Measurements from ENCODE around the gene KIFBP.
A peak's percentile ranks its signal among the peaks of the same experiment; 100 is the strongest.
"Not testable (repeated sequence)": the region's sequence is repeated elsewhere in the genome, so short reads cannot be mapped to it uniquely, and the experiment has no call there.

KIFBP gene, protein sequence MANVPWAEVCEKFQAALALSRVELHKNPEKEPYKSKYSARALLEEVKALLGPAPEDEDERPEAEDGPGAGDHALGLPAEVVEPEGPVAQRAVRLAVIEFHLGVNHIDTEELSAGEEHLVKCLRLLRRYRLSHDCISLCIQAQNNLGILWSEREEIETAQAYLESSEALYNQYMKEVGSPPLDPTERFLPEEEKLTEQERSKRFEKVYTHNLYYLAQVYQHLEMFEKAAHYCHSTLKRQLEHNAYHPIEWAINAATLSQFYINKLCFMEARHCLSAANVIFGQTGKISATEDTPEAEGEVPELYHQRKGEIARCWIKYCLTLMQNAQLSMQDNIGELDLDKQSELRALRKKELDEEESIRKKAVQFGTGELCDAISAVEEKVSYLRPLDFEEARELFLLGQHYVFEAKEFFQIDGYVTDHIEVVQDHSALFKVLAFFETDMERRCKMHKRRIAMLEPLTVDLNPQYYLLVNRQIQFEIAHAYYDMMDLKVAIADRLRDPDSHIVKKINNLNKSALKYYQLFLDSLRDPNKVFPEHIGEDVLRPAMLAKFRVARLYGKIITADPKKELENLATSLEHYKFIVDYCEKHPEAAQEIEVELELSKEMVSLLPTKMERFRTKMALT

DNA sequence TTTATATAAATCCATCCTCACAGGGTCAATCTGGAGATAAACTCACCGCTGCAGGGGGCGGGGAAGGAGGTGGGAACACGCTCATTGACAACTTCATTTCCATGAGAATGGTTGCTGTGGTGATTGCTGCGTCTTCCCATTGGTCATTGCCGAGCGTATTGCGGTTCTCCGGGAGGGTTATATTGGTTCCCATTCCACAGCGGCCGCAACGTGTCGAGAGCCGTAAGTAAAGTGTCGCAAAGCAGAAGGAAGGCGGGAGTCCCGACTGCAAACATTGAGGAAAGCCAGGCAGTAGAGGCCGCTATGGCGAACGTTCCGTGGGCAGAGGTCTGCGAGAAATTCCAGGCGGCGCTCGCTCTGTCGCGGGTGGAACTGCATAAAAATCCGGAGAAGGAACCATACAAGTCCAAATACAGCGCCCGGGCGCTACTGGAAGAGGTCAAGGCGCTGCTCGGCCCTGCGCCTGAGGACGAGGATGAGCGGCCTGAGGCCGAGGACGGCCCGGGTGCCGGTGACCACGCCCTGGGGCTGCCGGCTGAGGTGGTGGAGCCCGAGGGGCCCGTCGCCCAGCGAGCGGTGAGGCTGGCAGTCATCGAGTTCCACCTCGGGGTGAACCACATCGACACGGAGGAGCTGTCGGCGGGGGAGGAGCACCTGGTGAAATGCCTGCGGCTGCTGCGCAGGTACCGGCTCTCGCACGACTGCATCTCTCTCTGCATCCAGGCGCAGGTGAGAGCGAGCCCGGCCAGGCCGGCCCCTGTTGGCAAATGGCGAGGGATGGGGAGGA, at the start of gene KIFBP:
KIFBP (plus strand) TSS at position 274 of the 787 bp plus-strand sequence; CDS start at position 304, 30 bp downstream.
- peaks cover 16% of the 10 kb centered on the region for H3K36me3 Mint-ChIP-seq (ENCODE audit: low read depth)
- no peaks in the 10 kb centered on the region for H3K27me3 Mint-ChIP-seq (ENCODE audit: low read depth)
- H3K4me1 Mint-ChIP-seq (ENCODE audit: low read depth), result peaks cover 28% of the 10 kb centered on the region
- H3K27ac Mint-ChIP-seq, result peak within 1 kb of the TSS; percentile 96
- peak within 1 kb of the TSS; percentile 99 for H3K4me3 Mint-ChIP-seq
- no peaks in the 10 kb centered on the region for H3K9me3 Mint-ChIP-seq

DNA sequence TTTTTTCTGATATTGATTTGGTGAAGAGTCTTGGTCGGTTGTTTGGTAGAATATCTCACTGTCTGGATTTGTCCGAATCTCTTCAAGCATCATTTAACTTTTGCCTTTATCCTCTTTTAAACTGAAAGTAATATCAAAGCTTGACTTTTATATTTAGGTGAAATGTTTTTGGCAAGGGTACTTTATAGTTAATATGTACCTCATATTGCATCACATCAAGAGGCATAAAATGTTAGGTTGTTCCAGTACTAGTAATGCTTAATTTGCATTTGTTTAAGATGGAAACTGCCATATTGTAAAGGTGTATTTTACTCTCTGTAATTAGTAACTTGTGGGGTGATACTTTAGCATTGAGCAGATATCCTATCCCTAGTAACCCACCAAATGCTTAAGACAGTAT, 49.7 kb upstream of the KIFBP start:
- Mint-ChIP-seq H3K27ac (no peak overlapping the region), H3K4me3 (no peak overlapping the region), H3K27me3 (ENCODE audit: low read depth) (no peaks in the 10 kb centered on the region), H3K36me3 (ENCODE audit: low read depth) (peaks cover 35% of the 10 kb centered on the region), H3K4me1 (ENCODE audit: low read depth) (peaks cover 2% of the 10 kb centered on the region), H3K9me3 (no peaks in the 10 kb centered on the region)

DNA sequence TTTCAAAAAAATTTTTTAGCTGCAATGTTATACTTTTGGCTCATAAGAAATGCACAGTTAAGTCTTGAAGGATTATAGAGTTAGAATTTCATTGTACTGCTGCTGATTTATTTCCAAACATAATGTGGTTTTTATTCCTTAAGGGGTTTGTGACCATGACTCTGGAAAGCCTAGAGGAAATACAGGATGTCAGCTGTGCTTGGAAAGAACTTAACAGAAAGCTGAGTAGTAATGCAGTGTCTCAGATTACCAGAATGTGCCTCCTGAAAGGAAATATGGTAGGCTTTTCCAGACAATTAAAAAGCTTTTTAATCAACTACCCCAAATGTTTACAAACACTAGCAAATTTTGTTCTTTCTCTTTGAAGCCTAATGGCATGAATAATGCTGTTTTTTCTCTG, 47.7 kb upstream of the KIFBP start:
- not testable (repeated sequence) for H3K4me1 Mint-ChIP-seq (ENCODE audit: low read depth); H3K27ac Mint-ChIP-seq; H3K9me3 Mint-ChIP-seq; H3K27me3 Mint-ChIP-seq (ENCODE audit: low read depth); H3K4me3 Mint-ChIP-seq
- H3K36me3 Mint-ChIP-seq (ENCODE audit: low read depth), result peaks cover 36% of the 10 kb centered on the region

DNA sequence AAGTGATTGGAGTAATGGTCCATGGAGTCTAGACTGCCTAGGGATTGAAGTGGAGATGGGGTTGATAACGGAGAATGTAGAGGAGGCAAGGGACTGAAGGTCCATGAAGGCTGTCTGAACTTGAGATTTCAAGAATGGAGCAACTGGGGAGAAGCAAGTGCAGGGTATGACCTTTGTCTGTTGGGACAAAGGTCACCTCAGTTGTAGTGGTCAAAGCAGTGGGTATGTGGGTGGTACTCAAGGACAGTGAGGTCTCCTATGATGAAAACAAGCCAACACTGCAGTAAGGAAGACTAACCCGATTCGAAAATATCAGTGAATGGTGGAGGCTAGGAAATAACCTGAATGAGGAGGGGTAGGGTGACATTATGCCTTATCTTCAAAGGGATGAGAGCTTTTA, 38.0 kb upstream of the KIFBP start:
- no peaks in the 10 kb centered on the region for H3K9me3 Mint-ChIP-seq
- H3K4me1 Mint-ChIP-seq (ENCODE audit: low read depth), result no peaks in the 10 kb centered on the region
- H3K36me3 Mint-ChIP-seq (ENCODE audit: low read depth), result peaks cover 20% of the 10 kb centered on the region
- no peak overlapping the region for H3K27ac Mint-ChIP-seq
- H3K27me3 Mint-ChIP-seq (ENCODE audit: low read depth), result no peaks in the 10 kb centered on the region
- no peak overlapping the region for H3K4me3 Mint-ChIP-seq

DNA sequence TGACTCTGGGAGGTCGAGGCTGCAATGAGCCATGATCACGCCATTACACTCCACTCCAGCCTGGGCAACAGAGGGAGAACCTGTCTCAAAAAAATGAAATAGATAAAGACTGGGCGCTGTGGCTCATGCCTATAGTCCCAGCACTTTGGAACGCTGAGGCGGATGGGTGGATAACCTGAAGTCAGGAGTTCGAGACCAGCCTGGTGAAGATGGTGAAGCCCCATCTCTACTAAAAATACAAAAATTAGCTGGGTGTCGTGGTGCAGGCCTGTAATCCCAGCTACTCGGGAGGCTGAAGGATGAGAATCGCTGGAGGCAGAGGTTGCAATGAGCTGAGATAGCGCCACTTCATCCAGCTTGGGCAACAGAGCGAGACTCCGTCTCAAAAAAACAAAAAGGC, 33.7 kb upstream of the KIFBP start:
- no peaks in the 10 kb centered on the region for H3K9me3 Mint-ChIP-seq
- peaks cover 19% of the 10 kb centered on the region for H3K4me1 Mint-ChIP-seq (ENCODE audit: low read depth)
- H3K27me3 Mint-ChIP-seq (ENCODE audit: low read depth), result no peaks in the 10 kb centered on the region
- H3K27ac Mint-ChIP-seq, result peak overlapping the region; percentile 62
- H3K36me3 Mint-ChIP-seq (ENCODE audit: low read depth), result peaks cover 16% of the 10 kb centered on the region
- H3K4me3 Mint-ChIP-seq, result peak overlapping the region; percentile 33

DNA sequence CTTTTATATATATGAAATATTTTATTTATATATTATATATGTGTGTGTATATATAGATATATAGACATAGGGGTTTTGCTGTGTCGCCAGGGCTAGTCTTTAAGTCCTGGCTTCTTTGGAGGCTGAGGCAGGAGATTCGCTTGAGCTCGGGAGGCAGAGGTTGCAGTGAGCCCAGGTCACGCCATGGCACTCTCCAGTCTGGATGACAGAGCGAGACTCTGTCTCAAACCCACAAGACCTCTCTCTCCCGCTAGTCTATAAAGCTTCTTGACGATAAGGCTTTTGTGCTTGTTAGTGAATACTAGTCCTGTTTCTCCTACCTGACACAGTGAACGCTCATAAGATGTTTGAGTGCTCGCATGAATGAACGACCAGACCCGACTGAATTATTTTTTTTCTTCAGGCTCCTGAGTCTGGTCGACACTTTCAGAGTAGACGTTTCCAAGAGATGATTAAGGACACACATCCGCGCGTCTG, 33.2 kb upstream of the KIFBP start:
- H3K27me3 Mint-ChIP-seq (ENCODE audit: low read depth), result no peaks in the 10 kb centered on the region
- peak overlapping the region; percentile 99 for H3K4me3 Mint-ChIP-seq
- H3K9me3 Mint-ChIP-seq, result no peaks in the 10 kb centered on the region
- peaks cover 22% of the 10 kb centered on the region for H3K4me1 Mint-ChIP-seq (ENCODE audit: low read depth)
- H3K36me3 Mint-ChIP-seq (ENCODE audit: low read depth), result peaks cover 19% of the 10 kb centered on the region
- H3K27ac Mint-ChIP-seq, result peak overlapping the region; percentile 100

DNA sequence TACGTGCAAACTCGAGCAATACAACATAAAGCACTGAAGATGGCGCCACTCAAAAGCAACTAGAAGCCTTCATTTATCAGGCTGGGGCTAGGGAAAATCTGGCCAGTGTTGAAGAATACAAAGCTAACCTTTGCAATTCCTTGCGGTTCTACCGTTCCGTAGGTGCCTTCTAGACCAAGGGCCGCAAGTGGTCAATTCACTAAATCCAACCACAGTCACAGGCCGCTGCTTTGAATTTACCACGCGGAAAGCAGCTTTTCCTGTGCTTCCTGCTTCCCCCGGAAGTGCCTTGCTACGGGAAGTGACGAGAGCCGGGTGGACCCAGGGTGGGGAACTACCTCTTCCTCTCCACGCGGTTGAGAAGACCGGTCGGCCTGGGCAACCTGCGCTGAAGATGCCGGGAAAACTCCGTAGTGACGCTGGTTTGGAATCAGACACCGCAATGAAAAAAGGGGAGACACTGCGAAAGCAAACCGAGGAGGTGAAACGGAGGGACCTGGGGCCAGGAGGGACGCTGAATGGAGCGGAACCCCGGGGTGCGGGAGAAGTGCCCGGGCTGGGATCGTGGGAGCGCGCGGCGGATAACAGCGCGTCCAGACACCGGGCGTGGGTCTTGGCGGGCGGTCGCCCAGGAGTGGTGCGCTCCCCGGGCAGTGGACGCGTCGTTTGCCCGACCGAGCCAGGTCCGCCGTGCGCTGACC, 32.6 kb upstream of the KIFBP start, which contains the start of gene DDX21:
DDX21 (plus strand) TSS at position 339 of the 701 bp plus-strand sequence; CDS start at position 395, 56 bp downstream.
- Mint-ChIP-seq H3K27me3 (ENCODE audit: low read depth) (no peaks in the 10 kb centered on the region), H3K4me1 (ENCODE audit: low read depth) (peaks cover 22% of the 10 kb centered on the region), H3K27ac (peak within 1 kb of the TSS; percentile 100), H3K9me3 (no peaks in the 10 kb centered on the region), H3K4me3 (peak within 1 kb of the TSS; percentile 99), H3K36me3 (ENCODE audit: low read depth) (peaks cover 19% of the 10 kb centered on the region)

DNA sequence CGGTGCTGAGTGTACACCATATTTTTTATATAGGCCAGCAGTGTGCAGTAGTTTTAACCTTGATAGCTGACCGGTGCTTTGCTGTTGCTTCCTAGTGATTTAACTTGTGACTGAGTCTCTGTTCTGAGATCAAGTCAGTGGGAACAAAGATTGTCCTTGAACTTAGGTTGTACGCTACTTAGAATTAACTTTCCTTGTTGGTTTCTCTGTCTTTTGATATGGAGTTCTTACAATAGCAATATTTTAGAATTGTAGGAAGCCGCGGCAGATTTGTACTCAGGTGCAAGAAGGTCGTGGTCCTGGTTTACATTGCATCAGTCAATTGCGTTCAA, 31.4 kb upstream of the KIFBP start:
- Mint-ChIP-seq H3K9me3 (no peaks in the 10 kb centered on the region), H3K27ac (peak overlapping the region; percentile 100), H3K4me1 (ENCODE audit: low read depth) (peaks cover 30% of the 10 kb centered on the region), H3K27me3 (ENCODE audit: low read depth) (no peaks in the 10 kb centered on the region), H3K4me3 (peak overlapping the region; percentile 99), H3K36me3 (ENCODE audit: low read depth) (peaks cover 22% of the 10 kb centered on the region)

DNA sequence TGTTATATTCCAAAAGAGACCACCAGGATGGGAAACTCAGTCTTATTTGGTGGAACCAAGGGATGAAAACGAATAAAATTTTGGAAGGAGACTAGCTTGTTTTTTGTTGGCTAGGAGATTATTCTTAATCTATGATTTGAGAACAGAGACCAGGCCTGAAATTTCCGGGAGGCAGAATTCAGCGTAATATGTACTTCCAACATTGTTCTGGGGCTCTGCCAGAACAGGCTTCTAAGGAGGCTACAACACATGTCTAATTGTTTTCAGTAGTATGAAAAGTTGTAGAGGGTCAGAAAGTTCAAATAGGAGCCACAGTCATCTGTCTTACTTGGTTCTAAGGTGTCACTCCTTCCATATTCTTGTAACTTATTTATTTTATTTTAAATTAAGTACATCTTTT, 30.9 kb upstream of the KIFBP start:
- peak overlapping the region; percentile 100 for H3K27ac Mint-ChIP-seq
- peak overlapping the region; percentile 99 for H3K4me3 Mint-ChIP-seq
- peaks cover 31% of the 10 kb centered on the region for H3K4me1 Mint-ChIP-seq (ENCODE audit: low read depth)
- peaks cover 23% of the 10 kb centered on the region for H3K36me3 Mint-ChIP-seq (ENCODE audit: low read depth)
- H3K9me3 Mint-ChIP-seq, result no peaks in the 10 kb centered on the region
- no peaks in the 10 kb centered on the region for H3K27me3 Mint-ChIP-seq (ENCODE audit: low read depth)

DNA sequence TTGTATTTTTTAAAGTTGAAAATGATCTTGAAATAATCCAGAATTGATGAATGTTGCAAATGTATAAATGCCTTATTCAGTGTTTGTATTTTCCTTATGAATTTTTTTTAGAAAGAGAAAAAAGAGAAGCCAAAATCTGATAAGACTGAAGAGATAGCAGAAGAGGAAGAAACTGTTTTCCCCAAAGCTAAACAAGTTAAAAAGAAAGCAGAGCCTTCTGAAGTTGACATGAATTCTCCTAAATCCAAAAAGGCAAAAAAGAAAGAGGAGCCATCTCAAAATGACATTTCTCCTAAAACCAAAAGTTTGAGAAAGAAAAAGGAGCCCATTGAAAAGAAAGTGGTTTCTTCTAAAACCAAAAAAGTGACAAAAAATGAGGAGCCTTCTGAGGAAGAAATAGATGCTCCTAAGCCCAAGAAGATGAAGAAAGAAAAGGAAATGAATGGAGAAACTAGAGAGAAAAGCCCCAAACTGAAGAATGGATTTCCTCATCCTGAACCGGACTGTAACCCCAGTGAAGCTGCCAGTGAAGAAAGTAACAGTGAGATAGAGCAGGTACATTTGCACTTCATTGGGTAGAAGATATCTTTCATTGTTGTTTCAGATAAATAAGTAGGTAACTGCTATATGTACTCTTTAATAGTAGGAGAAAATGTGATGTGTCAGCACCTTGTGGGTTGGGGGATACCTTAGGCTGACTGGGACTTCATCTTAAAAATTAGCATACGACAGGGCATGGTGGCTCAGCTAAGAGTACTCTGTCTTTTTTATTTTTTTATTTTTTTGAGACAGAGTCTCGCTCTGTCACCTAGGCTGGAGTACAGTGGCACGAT, 28.7 kb upstream of the KIFBP start:
- Mint-ChIP-seq H3K36me3 (ENCODE audit: low read depth) (peaks cover 33% of the 10 kb centered on the region), H3K27ac (peak overlapping the region; percentile 26), H3K4me1 (ENCODE audit: low read depth) (peaks cover 31% of the 10 kb centered on the region), H3K4me3 (peak overlapping the region; percentile 14), H3K27me3 (ENCODE audit: low read depth) (no peaks in the 10 kb centered on the region), H3K9me3 (no peaks in the 10 kb centered on the region)

DNA sequence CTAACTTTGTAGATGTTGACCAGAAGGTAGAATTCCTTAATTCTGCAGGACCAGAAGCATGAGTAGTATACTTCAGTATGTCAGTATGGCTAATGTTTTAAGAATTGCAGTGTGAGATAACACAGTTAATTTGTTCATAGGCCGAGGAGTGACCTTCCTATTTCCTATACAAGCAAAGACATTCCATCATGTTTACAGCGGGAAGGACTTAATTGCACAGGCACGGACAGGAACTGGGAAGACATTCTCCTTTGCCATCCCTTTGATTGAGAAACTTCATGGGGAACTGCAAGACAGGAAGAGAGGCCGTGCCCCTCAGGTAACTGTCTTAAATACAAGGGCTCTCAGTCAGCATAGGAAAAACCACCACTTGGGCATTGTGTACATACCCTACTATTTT, 25.5 kb upstream of the KIFBP start:
- Mint-ChIP-seq H3K4me1 (ENCODE audit: low read depth) (peaks cover 25% of the 10 kb centered on the region), H3K36me3 (ENCODE audit: low read depth) (peaks cover 44% of the 10 kb centered on the region), H3K9me3 (no peaks in the 10 kb centered on the region), H3K27me3 (ENCODE audit: low read depth) (no peaks in the 10 kb centered on the region), H3K27ac (no peak overlapping the region), H3K4me3 (no peak overlapping the region)

DNA sequence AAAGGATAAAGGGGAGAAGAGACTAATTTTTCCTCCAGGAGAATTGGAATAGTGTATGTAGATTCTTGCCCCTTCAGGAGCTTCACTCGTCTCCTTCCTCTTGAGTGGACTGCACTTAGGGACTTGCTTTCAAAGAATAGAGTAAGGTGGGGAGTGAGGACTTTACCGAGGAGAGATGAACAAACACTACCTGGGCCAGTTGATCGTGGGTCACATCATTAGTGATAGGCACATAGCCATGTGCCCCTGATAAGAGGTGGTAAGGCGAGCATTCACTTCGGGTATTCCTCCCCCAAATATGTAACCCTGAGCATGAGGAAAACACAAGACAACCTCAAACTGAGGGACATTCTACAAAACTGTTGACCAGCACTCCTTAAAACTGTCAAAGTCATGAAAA, 14.6 kb upstream of the KIFBP start:
- Mint-ChIP-seq H3K4me1 (ENCODE audit: low read depth) (peaks cover 15% of the 10 kb centered on the region), H3K4me3 (no peak overlapping the region), H3K9me3 (no peaks in the 10 kb centered on the region), H3K27ac (no peak overlapping the region), H3K36me3 (ENCODE audit: low read depth) (peaks cover 53% of the 10 kb centered on the region), H3K27me3 (ENCODE audit: low read depth) (no peaks in the 10 kb centered on the region)

DNA sequence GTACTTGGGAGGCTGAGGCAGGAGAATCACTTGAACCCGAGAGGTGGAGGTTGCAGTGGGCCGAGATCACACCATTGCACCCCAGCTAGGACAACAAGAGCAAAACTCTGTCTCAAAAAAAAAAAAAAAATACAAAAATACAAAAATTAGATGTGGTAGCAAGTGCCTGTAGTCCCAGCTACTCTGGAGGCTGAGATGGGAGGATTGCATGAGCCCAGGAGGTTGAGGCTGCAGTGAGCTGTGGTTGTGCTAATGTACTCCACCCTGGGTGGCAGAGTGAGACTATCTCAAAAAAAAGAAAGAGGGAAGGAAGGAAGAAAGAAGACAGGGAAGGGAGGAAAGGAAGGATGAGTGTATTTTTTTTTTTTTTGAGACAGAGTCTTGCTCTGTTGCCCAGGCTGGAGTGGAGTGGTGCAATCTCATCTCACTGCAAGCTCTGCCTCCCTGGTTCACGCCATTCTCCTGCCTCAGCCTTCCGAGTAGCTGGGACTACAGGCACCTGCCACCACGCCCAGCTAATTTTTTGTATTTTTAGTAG, 12.6 kb upstream of the KIFBP start:
- not testable (repeated sequence) for H3K27ac Mint-ChIP-seq; H3K4me3 Mint-ChIP-seq; H3K4me1 Mint-ChIP-seq (ENCODE audit: low read depth); H3K9me3 Mint-ChIP-seq; H3K27me3 Mint-ChIP-seq (ENCODE audit: low read depth)
- peaks cover 54% of the 10 kb centered on the region for H3K36me3 Mint-ChIP-seq (ENCODE audit: low read depth)
